Type B pancreatic cell (in vitro differentiated cells): Measurements from ENCODE around the gene ZNF275. TPM values are rescaled to one million over a fixed set of nuclear protein-coding genes. Genes with fewer than 3 reads are reported as not detected.

Experiments
- DNase-seq: peaks from one replicate; pipeline ENCODE4 v3.0.0; 2021; ENCODE audit warnings: mixed read lengths; ENCODE audit not compliant: unreplicated experiment; ENCODE audit errors: extremely low spot score
- H3K27ac Mint-ChIP-seq: 2 replicates; pipeline ENCODE4 v1.8.0; 2021; ENCODE audit warnings: mild to moderate bottlenecking, mixed read lengths
- H3K27me3 Mint-ChIP-seq: 2 replicates; pipeline ENCODE4 v1.8.0; 2021; ENCODE audit warnings: mixed read lengths
- H3K36me3 Mint-ChIP-seq: 2 replicates; pipeline ENCODE4 v1.8.0; 2021; ENCODE audit warnings: mixed read lengths
- H3K4me1 Mint-ChIP-seq: one replicate; pipeline ENCODE4 v1.8.0; 2021; ENCODE audit warnings: mixed read lengths; ENCODE audit not compliant: unreplicated experiment
- H3K4me3 Mint-ChIP-seq: 2 replicates; pipeline ENCODE4 v1.8.0; 2021; ENCODE audit warnings: mild to moderate bottlenecking, mixed read lengths
- H3K9me3 Mint-ChIP-seq: 2 replicates; pipeline ENCODE4 v1.8.0; 2021; ENCODE audit warnings: mixed read lengths
- CTCF ChIP-seq: fragments of 200-600 bp; sonication (generic); conservative IDR thresholded peaks from 2 replicates; pipeline ENCODE4 v1.5.0; 2021; ENCODE audit warnings: antibody characterized with exemption, mild to moderate bottlenecking
- total RNA-seq: library from RNA; stranded (reverse); gene quantifications from 2 replicates; pipeline ENCODE4 v1.2.1, GENCODE V29; 2021; ENCODE audit warnings: low replicate concordance

Gene ZNF275
- total RNA-seq, 1 donor from 2014 or later = 11.9 TPM

GRCh38 chrX:153343674-153344073 is 9.7 kb downstream of the ZNF275 start:
- no peak for TF ChIP-seq CTCF
- no peaks in the 10 kb centered on the region for H3K27me3 Mint-ChIP-seq
- peaks cover 31% of the 10 kb centered on the region for H3K36me3 Mint-ChIP-seq
- no peaks in the 10 kb centered on the region for H3K4me1 Mint-ChIP-seq
- no peak overlapping the region for H3K27ac Mint-ChIP-seq
- no peak for DNase-seq
- no peak overlapping the region for H3K4me3 Mint-ChIP-seq
- H3K9me3 Mint-ChIP-seq = no peaks in the 10 kb centered on the region

- Mint-ChIP-seq H3K4me1 (no peaks in the 10 kb centered on the region), H3K27me3 (no peaks in the 10 kb centered on the region), H3K9me3 (no peaks in the 10 kb centered on the region), H3K4me3 (no peak overlapping the region), H3K27ac (no peak overlapping the region), H3K36me3 (peaks cover 19% of the 10 kb centered on the region)
- no peak for TF ChIP-seq CTCF
- no peak for DNase-seq
Observed at GRCh38 chrX:153347530-153347929, 13.6 kb downstream of the ZNF275 start.

GRCh38 chrX:153348421-153348820 is 14.5 kb downstream of the ZNF275 start:
- no peak for DNase-seq
- Mint-ChIP-seq H3K9me3 (no peaks in the 10 kb centered on the region), H3K36me3 (peaks cover 19% of the 10 kb centered on the region), H3K4me3 (no peak overlapping the region), H3K27me3 (no peaks in the 10 kb centered on the region), H3K27ac (no peak overlapping the region), H3K4me1 (no peaks in the 10 kb centered on the region)
- TF ChIP-seq CTCF = no peak

- TF ChIP-seq CTCF = no peak
- Mint-ChIP-seq H3K36me3 (peaks cover 15% of the 10 kb centered on the region), H3K9me3 (no peaks in the 10 kb centered on the region)
Observed at GRCh38 chrX:153349952-153350351, 16.0 kb downstream of the ZNF275 start.

GRCh38 chrX:153351981-153352380 is 18.0 kb downstream of the ZNF275 start:
- Mint-ChIP-seq H3K36me3 (peaks cover 12% of the 10 kb centered on the region), H3K27ac (no peak overlapping the region), H3K4me1 (no peaks in the 10 kb centered on the region), H3K9me3 (no peaks in the 10 kb centered on the region), H3K4me3 (no peak overlapping the region), H3K27me3 (no peaks in the 10 kb centered on the region)
- DNase-seq = no peak
- no peak for TF ChIP-seq CTCF

More at GRCh38 chrX:153349952-153350351, 16.0 kb downstream of the ZNF275 start:
- Mint-ChIP-seq H3K27me3 (no peaks in the 10 kb centered on the region), H3K4me1 (no peaks in the 10 kb centered on the region), H3K27ac (no peak overlapping the region), H3K4me3 (no peak overlapping the region)
- no peak for DNase-seq

GRCh38 chrX:153352858-153353257 is 18.9 kb downstream of the ZNF275 start:
- no peak for DNase-seq
- no peaks in the 10 kb centered on the region for H3K9me3 Mint-ChIP-seq
- no peak overlapping the region for H3K4me3 Mint-ChIP-seq
- H3K4me1 Mint-ChIP-seq = no peaks in the 10 kb centered on the region
- no peak for TF ChIP-seq CTCF
- no peaks in the 10 kb centered on the region for H3K27me3 Mint-ChIP-seq
- H3K36me3 Mint-ChIP-seq = peaks cover 12% of the 10 kb centered on the region
- H3K27ac Mint-ChIP-seq = no peak overlapping the region
